Fibroblast of lung (primary cell): ENCODE results near the gene ARL6.

Source experiments
- EZH2 ChIP-seq: IDR thresholded peaks from 2 replicates; pipeline ENCODE4 v1.5.1; 2012; ENCODE audit warnings: low read length, control low read depth, mild to moderate bottlenecking; ENCODE audit errors: missing control alignments
- TF ChIP-seq, protein P1 (sequence below), 2 donors: IDR thresholded peaks in 1 of 2; conservative IDR thresholded peaks in 1 of 2; 1 replicate in 1 of 2; 2 replicates in 1 of 2; pipeline ENCODE4 v1.5.1; 2011 to 2012; ENCODE audit warnings: low read length in 2 of 2, control low read depth in 1 of 2, inconsistent platforms in 1 of 2, low read depth in 1 of 2, mild to moderate bottlenecking in 1 of 2

DNA sequence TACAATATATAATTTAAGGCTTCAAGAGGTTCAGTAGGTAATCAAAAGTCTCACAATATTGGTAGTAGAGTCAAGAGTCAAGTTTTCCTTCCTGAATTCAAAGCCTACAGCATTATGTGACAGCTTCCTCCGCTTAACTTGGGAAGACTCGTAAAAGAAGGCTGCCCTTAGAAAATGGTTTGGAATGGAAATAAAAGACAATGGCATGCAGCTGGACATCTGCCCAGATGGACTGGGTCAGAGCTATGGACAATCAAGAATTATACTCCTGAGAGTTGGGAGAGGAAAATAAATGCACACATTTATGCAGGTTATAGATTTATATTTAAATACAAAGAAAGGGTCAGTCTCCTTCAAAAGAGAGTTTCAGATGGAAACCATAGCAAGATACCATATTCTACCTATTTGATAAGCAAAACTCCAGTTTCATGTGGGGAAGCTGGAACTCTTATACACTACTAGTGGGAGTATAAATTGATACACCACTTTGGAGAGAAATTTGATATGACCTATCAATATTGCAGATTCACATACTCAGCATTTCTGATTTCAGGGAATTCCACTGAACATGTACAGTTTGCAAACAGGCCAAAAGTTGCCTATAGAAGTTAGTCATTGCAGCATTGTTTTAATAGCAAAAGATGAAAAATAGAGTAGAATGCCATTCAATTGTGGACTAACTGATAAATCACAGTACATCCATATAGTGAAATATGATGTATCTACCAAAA, 63.3 kb downstream of the ARL6 start:
- TF ChIP-seq, protein P1, sequence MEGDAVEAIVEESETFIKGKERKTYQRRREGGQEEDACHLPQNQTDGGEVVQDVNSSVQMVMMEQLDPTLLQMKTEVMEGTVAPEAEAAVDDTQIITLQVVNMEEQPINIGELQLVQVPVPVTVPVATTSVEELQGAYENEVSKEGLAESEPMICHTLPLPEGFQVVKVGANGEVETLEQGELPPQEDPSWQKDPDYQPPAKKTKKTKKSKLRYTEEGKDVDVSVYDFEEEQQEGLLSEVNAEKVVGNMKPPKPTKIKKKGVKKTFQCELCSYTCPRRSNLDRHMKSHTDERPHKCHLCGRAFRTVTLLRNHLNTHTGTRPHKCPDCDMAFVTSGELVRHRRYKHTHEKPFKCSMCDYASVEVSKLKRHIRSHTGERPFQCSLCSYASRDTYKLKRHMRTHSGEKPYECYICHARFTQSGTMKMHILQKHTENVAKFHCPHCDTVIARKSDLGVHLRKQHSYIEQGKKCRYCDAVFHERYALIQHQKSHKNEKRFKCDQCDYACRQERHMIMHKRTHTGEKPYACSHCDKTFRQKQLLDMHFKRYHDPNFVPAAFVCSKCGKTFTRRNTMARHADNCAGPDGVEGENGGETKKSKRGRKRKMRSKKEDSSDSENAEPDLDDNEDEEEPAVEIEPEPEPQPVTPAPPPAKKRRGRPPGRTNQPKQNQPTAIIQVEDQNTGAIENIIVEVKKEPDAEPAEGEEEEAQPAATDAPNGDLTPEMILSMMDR (conservative IDR thresholded peaks at IDR 0.05 in 1 of 2, IDR thresholded peaks at IDR 0.05 in 1 of 2; ENCODE audit: low read depth in 1 of 2, low read length in 2 of 2): no peak
- no peak for TF ChIP-seq EZH2
